ENCODE data around the gene POLQ.

The POLQ gene

DNA sequence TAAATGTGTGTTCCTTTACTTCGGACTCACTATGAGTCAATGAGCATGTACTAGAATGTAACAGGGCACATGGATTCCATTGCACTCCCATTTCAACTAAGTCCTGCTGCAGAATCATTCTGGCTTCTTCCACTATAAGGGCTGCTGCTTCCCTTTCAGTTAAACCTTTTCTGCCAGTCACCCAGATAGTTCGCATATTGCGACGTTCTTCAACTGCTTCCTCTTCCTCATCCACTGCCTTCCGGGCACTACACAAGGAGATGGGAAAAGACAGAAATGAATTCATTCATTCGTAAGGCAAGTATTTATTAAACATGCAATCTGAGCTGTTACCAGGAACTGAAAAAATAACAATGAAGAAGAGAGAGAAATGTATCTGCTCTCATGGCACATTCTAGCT is 55.6 kb downstream of the POLQ start:
- TF ChIP-seq CTCF (IDR thresholded peaks at IDR 0.05; ENCODE audit: borderline replicate concordance, insufficient read depth, low read depth, low read length): no peak

DNA sequence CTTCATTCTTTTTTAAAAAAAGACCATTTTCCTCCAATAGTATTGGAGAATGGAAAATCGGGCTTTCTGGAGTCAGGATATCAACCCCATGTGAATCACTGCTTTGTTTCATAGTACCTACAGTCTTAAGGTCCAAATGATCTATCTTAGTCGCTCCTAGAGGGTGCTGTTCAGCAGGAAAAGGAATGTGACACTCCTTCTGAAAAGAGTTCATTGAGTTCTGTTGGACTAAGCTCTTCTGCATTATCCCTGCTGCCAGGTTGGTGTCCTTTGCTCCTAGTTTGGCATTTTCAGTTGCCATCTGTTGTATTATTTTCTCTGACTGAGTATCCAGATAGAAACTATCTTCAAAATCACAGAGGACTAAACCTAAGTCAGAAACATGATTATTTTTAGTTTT is 57.2 kb downstream of the POLQ start:
- no peak overlapping the region for H3K4me3 ChIP-seq (ENCODE audit: low read depth, low read length)
- TF ChIP-seq CTCF (IDR thresholded peaks at IDR 0.05; ENCODE audit: borderline replicate concordance, insufficient read depth, low read depth, low read length): no peak

More for the DNA sequence above, 55.6 kb downstream of the POLQ start:
- no peak overlapping the region for H3K4me3 ChIP-seq (ENCODE audit: low read depth, low read length)

DNA sequence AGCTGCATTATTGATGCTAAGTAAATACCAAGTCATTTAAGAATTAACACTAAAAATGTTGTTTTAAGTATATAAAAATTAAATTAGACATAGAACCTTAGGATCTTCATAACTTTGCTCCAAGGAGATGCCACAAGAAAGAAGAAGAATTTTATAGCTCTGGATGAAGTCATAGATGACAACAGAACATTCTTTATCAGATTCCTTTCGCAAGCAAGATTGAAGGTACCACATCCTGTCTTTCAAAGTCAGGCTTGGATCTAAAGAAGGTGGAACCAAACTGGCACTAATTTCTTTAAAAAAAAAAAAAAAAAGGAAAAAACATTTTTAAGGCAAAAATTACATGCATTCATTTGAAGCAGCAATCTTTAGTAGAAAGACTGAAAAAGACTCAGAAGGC is 62.5 kb downstream of the POLQ start:
- no peak for TF ChIP-seq CTCF (IDR thresholded peaks at IDR 0.05; ENCODE audit: borderline replicate concordance, insufficient read depth, low read depth, low read length)
- no peak overlapping the region for H3K4me3 ChIP-seq (ENCODE audit: low read depth, low read length)

DNA sequence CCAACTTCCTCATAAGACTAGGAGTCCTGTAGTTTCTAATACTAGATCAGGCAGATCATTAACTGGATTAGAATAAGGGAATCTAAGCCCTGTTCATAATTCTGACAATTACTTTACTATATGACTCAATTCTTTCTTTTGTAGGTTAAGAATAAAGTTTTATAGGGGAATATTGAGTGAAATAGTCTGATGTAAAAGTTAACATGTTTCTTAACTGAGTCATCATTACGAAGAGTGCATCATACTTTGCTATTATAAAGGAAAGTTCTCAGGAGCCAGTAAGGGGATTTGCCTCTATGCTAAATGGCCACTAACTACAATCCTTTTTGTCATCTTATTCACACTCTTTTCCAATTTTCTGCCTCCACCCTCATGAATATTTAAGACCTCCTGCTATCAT is 63.1 kb downstream of the POLQ start:
- TF ChIP-seq CTCF (IDR thresholded peaks at IDR 0.05; ENCODE audit: borderline replicate concordance, insufficient read depth, low read depth, low read length): no peak

DNA sequence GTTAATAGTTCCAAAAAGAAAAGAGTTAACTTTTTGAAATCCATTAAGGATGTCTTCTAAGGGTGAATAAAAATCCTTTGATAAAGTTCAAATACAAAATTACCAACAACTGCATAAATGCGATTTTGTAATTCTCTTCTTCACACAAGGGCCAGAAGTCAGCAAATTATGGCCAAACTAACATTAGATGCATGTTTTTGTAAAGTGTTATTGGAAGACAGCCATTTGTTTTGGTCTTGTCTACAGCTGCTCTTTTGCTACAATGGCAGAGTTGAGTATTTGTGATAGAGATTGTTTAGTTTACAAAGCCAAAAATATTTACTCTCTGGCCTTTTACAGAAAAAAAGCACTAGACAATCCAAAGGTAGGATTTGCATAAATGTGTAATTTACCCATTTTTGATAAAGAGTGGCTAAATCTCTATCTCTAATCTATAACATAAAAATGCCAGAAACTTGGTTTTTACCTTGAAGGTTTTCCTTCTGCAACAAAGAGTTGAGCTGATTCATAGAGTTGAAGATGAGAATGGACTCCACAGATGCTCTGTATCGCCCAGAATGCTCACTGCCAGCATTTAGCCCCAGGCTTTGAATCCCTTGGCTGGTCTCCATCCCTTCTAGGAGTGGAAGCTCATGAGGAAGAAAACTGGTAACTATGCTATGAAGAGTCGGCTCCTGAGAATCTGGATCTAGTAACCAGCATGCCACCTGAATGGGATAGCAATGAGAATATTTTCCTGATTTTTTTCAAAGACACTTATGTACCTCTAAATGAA is 64.5 kb downstream of the POLQ start:
- H3K4me3 ChIP-seq (ENCODE audit: low read depth, low read length): no peak overlapping the region
- TF ChIP-seq CTCF (IDR thresholded peaks at IDR 0.05; ENCODE audit: borderline replicate concordance, insufficient read depth, low read depth, low read length): no peak

More for the DNA sequence above, 63.1 kb downstream of the POLQ start:
- no peak overlapping the region for H3K4me3 ChIP-seq (ENCODE audit: low read depth, low read length)

- no peak overlapping the region for H3K4me3 ChIP-seq (ENCODE audit: low read depth, low read length)
These were observed 68.2 kb downstream of the POLQ start for GRCh38 chr3:121477589-121477988.

More at GRCh38 chr3:121477589-121477988, 68.2 kb downstream of the POLQ start:
- no peak for TF ChIP-seq CTCF (IDR thresholded peaks at IDR 0.05; ENCODE audit: borderline replicate concordance, insufficient read depth, low read depth, low read length)

Measured in GM12875 (cell line).